Heart left ventricle (tissue), 13 donors: ENCODE measurements around the gene CNFN.

Experiments
- CTCF ChIP-seq, 12 donors: fragments of 200-600 bp; sonication (generic) in 4 of 12; IDR thresholded peaks; one replicate each; pipeline versions ENCODE4 v1.5.0 to v1.8.0; 2018 to 2022; ENCODE audit warnings: antibody characterized with exemption in 12 of 12, mild to moderate bottlenecking in 5 of 12
- POLR2A ChIP-seq, 2 donors: fragments of 450-650 bp; IDR thresholded peaks; one replicate each; pipeline ENCODE4 v1.6.1; 2017; ENCODE audit warnings: antibody characterized with exemption in 2 of 2, mild to moderate bottlenecking in 2 of 2, moderate library complexity in 2 of 2
- donor health status: ischemic (EF 13 %, LVEDD 7.1; RV severe dilation, severe dysfunction).
- donor health status: DM: no; HTN: yes; CAD: no.
- donor health status: DM: no; HTN: no; CAD: no.
- donor health status: ischemic (EF 25% LVEDD 6.9; RV normal size, moderate dysfunction).
- donor health status: ischemic (EF 25% LVEDD 5.7; RV mildly dilated, moderate dysfunction).
- donor health status: ischemic (EF 35%, LVEDD 5.7; RV mildly dilated, moderate dysfunction).
- donor health status: nonischemic (EF 11% LVEDD 7.7; RV severe dilation, severe dysfunction).
- donor health status: DM: yes; HTN: yes; CAD: no.
- donor health status: PGD.
- donor health status: ischemic (EF 29% LVEDD 5.4; RV normal size, mild dysfunction).
- donor health status: nonischemic (EF 23%, LVEDD 6.1; RV moderate dilation, normal function).

DNA sequence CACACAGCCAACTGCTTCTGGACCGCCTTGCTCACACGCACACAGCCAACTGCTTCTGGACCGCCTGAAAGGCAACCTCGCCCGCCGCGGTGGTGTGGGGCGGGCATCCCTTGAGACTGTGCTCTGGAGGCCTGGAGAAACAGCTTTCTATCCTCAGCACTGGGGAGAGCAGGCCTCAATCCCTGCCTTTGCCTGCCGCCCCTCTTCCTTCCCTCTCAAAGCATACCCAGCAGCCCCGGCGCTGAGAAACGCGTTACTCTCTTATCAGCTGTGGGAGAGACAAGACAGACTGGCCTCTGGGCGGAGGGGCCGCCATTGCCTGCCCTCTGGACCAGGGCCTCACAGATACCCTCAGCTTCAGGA, 34.2 kb upstream of the CNFN start:
- TF ChIP-seq CTCF (IDR thresholded peaks at IDR 0.05) (no peak), POLR2A (IDR thresholded peaks at IDR 0.05) (no peak)
